HepG2 (cell line): ENCODE data around the gene BRIP1.

Experiments used
- CTCF ChIP-seq: sonication (generic); formaldehyde crosslinking; IDR thresholded peaks from 2 replicates; pipeline ENCODE4 v1.5.0; 2020; ENCODE audit warnings: mild to moderate bottlenecking, missing genetic modification reagents, moderate library complexity
- E2F2 ChIP-seq: sonication (generic); formaldehyde crosslinking; IDR thresholded peaks from 2 replicates; pipeline ENCODE4 v1.4.0; 2020; ENCODE audit warnings: missing genetic modification reagents, borderline replicate concordance
- JUN ChIP-seq: sonication (generic); formaldehyde crosslinking; IDR thresholded peaks from 2 replicates; pipeline ENCODE4 v1.4.0; 2020; ENCODE audit warnings: mild to moderate bottlenecking, missing genetic modification reagents
- MED8 ChIP-seq: sonication (generic); formaldehyde crosslinking; IDR thresholded peaks from 2 replicates; pipeline ENCODE4 v1.8.1; 2023; ENCODE audit warnings: mild to moderate bottlenecking, missing genetic modification reagents; ENCODE audit not compliant: insufficient replicate concordance
- RAD51 ChIP-seq: fragments of 450-650 bp; IDR thresholded peaks from 2 replicates; pipeline ENCODE4 v1.6.1; 2016; ENCODE audit warnings: borderline replicate concordance
- RFX5 ChIP-seq: IDR thresholded peaks from 2 replicates; pipeline ENCODE4 v1.6.1; 2011; ENCODE audit warnings: low read depth, low read length, improper control_type of control experiment
- SIN3A ChIP-seq: IDR thresholded peaks from 2 replicates; pipeline ENCODE4 v1.6.1; 2011; ENCODE audit warnings: low read depth, mild to moderate bottlenecking, control low read depth, low read length, borderline replicate concordance
- SRY ChIP-seq: sonication (generic); formaldehyde crosslinking; IDR thresholded peaks from 2 replicates; pipeline ENCODE4 v1.8.0; 2022; ENCODE audit warnings: mild to moderate bottlenecking, missing genetic modification reagents
- ZNF30 ChIP-seq: sonication (generic); formaldehyde crosslinking; IDR thresholded peaks from 2 replicates; pipeline ENCODE4 v1.5.0; 2020; ENCODE audit warnings: mild to moderate bottlenecking, missing genetic modification reagents
- ZNF652 ChIP-seq: IDR thresholded peaks from 2 replicates; pipeline ENCODE4 v1.6.1; 2016; ENCODE audit warnings: low read depth, borderline replicate concordance
- ZNF788 ChIP-seq: sonication (generic); formaldehyde crosslinking; IDR thresholded peaks from 2 replicates; pipeline ENCODE4 v1.5.0; 2020; ENCODE audit warnings: mild to moderate bottlenecking, missing genetic modification reagents, borderline replicate concordance
- TF ChIP-seq, protein P1 (sequence below): sonication (generic); formaldehyde crosslinking; conservative IDR thresholded peaks from 2 replicates; pipeline ENCODE4 v1.4.0; 2020; ENCODE audit warnings: missing genetic modification reagents
- TF ChIP-seq, protein P2 (sequence below): IDR thresholded peaks from 2 replicates; pipeline ENCODE4 v1.6.1; 2012; ENCODE audit warnings: inconsistent platforms

DNA sequence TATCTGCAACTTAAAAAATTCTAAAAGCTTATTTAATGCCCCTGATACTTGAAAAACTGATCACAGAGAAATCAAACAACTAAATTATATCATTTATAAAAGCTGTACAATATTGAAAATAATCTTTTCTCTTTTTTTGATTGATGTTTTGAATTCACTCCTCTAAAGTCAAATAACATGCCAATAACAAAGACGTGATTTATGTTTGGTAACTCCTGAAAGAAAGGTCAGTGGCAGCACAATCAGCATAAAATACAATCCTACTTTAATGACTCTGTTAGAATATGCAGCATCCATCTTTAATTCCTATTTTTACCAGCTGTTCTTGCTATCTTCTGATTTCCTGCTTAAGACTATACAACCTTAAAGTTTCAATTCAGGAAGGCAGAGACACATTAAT lies 221.6 kb downstream of the BRIP1 start:
- TF ChIP-seq, protein P1, sequence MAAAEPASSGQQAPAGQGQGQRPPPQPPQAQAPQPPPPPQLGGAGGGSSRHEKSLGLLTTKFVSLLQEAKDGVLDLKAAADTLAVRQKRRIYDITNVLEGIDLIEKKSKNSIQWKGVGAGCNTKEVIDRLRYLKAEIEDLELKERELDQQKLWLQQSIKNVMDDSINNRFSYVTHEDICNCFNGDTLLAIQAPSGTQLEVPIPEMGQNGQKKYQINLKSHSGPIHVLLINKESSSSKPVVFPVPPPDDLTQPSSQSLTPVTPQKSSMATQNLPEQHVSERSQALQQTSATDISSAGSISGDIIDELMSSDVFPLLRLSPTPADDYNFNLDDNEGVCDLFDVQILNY, result no peak
- TF ChIP-seq E2F2 (CRISPR knock-in tag), result no peak
- TF ChIP-seq, protein P2, sequence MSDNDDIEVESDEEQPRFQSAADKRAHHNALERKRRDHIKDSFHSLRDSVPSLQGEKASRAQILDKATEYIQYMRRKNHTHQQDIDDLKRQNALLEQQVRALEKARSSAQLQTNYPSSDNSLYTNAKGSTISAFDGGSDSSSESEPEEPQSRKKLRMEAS, result no peak
- no peak for TF ChIP-seq RAD51
- TF ChIP-seq ZNF652, result no peak
- no peak for TF ChIP-seq JUN (CRISPR knock-in tag)
- TF ChIP-seq SRY (CRISPR knock-in tag), result no peak
- TF ChIP-seq CTCF (CRISPR knock-in tag), result no peak
- no peak for TF ChIP-seq ZNF788 (CRISPR knock-in tag)
- no peak for TF ChIP-seq SIN3A
- TF ChIP-seq MED8 (CRISPR knock-in tag), result no peak
- no peak for TF ChIP-seq RFX5
- TF ChIP-seq ZNF30 (CRISPR knock-in tag), result no peak
